Esophagus muscularis mucosa (tissue), 4 donors: ENCODE results near the gene ASXL2.

Source experiments
- CTCF ChIP-seq, 3 experiments: fragments of 200-600 bp in 2 of 3; fragments of 450-650 bp in 1 of 3; sonication (generic) in 2 of 3; IDR thresholded peaks; one replicate each; pipeline ENCODE4 v1.5.1; 2017 to 2019; ENCODE audit warnings: antibody characterized with exemption in 3 of 3, mild to moderate bottlenecking in 2 of 3, moderate library complexity in 1 of 3
- EP300 ChIP-seq: sonication (generic); formaldehyde crosslinking; IDR thresholded peaks from one replicate; pipeline ENCODE4 v1.6.1; 2017; ENCODE audit warnings: antibody characterized with exemption
- POLR2A ChIP-seq: fragments of 450-650 bp; IDR thresholded peaks from one replicate; pipeline ENCODE4 v1.6.1; 2017; ENCODE audit warnings: antibody characterized with exemption, moderate library complexity, mild to moderate bottlenecking, low read depth
- POLR2AphosphoS5 ChIP-seq, 2 donors: sonication (generic); formaldehyde crosslinking; IDR thresholded peaks; one replicate each; pipeline ENCODE4 v1.6.1; 2017; ENCODE audit warnings: antibody characterized with exemption in 2 of 2

DNA sequence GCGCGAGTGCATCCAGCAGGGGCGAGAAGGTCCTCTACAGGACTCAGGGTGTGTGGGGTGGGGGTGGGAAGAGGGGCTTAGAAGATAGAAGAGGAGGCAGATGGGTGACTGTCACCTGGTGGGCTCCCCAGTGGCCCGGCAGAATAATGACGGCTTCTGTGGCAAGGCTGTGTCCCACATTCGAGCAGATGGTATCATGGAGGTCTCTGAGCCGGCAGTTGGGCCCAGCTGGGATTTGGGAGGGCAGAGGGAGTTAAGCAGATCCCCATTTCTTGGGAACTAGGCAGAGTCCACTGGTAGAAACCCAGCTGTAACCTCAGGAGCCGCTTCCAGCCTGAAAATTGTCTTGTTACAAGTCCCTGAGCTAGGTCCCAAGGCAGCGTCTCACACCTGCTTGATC, 176.5 kb downstream of the ASXL2 start:
- TF ChIP-seq EP300 (no peak), CTCF (IDR thresholded peaks at IDR 0.05) (no peak), POLR2A (no peak), POLR2AphosphoS5 (IDR thresholded peaks at IDR 0.05) (no peak)
